Activated naive CD8-positive, alpha-beta T cell treated with anti-CD3 and anti-CD28 coated beads, Interleukin-2, amount 10 ng/mL, durations not matched to agents 7 days and 5 days (primary cell): ENCODE results near the gene GART. TPM values are rescaled to one million over a fixed set of nuclear protein-coding genes. Genes with fewer than 3 reads are reported as not detected.
"Not testable (repeated sequence)": the region's sequence is repeated elsewhere in the genome, so short reads cannot be mapped to it uniquely, and the experiment has no call there.

Source experiments
- ATAC-seq: fragments of 150-1000 bp; cut with Tn5 transposase; one replicate; pipeline ENCODE4 v1.10.0; 2021; ENCODE audit warnings: low read depth, moderate library complexity
- POLR2A ChIA-PET: fragments of 350-600 bp; sonication (Branson Sonifier 250); formaldehyde crosslinking; loops from one replicate; lab custom pipeline; 2021; ENCODE audit warnings: antibody characterized with exemption; lab: Charles Lee
- DNase-seq: peaks from one replicate; pipeline ENCODE4 v3.0.0; 2021
- H3K27ac Mint-ChIP-seq: one replicate; pipeline ENCODE4 v1.8.0; 2022; ENCODE audit warnings: mild to moderate bottlenecking, mixed read lengths
- H3K27me3 Mint-ChIP-seq: one replicate; pipeline ENCODE4 v1.8.0; 2022; ENCODE audit warnings: mild to moderate bottlenecking, moderate library complexity, mixed read lengths
- H3K36me3 Mint-ChIP-seq: one replicate; pipeline ENCODE4 v1.8.0; 2021; ENCODE audit warnings: mild to moderate bottlenecking, mixed read lengths
- H3K4me1 Mint-ChIP-seq: one replicate; pipeline ENCODE4 v1.8.0; 2021; ENCODE audit warnings: mixed read lengths
- H3K4me3 Mint-ChIP-seq: one replicate; pipeline ENCODE4 v1.8.0; 2022; ENCODE audit warnings: mild to moderate bottlenecking, moderate library complexity, mixed read lengths
- H3K9me3 Mint-ChIP-seq: one replicate; pipeline ENCODE4 v1.8.0; 2021; ENCODE audit warnings: mixed read lengths
- total RNA-seq, 2 experiments: library from RNA; stranded (reverse); gene quantifications; one replicate each; pipeline ENCODE4 v1.2.3, GENCODE V29; 2021

The GART gene
- total RNA-seq, 2 experiments from 2014 or later: 102 to 117 TPM

DNA sequence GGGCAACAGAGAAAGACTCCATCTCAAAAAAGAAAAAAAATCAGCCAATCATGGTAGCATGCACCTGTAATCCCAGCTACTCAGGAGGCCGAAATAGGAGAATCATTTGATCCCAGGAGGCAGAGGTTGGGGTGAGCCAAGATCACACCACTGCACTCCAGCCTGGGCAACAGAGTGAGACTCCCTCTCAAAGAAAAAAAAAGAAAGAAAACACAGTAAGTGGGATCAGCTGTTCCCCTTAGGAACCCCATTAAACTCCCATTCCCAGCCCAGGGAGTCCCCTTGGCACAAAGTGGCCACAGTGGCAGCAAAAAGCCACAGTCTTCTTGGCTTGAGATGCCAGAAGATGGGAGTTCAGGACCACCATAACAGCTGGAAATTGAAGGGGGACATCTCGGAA, 71.2 kb downstream of the GART start:
- POLR2A ChIA-PET: interaction anchor here (1.0 kb wide), 1 partner anchor 9 kb away, joined by 3 read pairs; the partner anchor contains the start of gene TMEM50B
- ATAC-seq (no peak), DNase-seq (no peak)
- Mint-ChIP-seq H3K4me3 (no peak overlapping the region), H3K9me3 (no peaks in the 10 kb centered on the region), H3K36me3 (peaks cover 4% of the 10 kb centered on the region), H3K27me3 (no peaks in the 10 kb centered on the region), H3K27ac (no peak overlapping the region), H3K4me1 (no peaks in the 10 kb centered on the region)

DNA sequence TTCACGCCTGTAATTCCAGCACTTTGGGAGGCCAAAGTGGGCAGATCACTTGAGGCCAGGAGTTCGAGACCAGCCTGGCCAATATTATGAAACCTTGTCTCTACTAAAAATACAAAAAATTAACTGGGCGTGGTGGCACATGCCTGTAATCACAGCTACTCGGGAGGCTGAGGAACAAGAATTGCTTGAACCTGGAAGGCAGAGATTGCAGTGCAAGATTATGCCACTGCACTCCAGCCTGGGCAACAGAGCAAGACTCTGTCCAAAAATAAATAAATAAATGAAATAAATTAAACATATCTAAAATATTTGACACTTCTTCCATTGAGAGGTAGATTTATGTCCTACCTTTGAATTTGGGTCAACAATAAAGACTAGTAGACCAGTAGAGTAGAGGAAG, 72.7 kb downstream of the GART start:
- POLR2A ChIA-PET: interaction anchor here (0.6 kb wide), 1 partner anchor 1183 kb away, joined by 5 read pairs; no protein-coding TSS in a partner anchor
- H3K27me3 Mint-ChIP-seq, H3K4me3 Mint-ChIP-seq, H3K27ac Mint-ChIP-seq, DNase-seq, H3K9me3 Mint-ChIP-seq, ATAC-seq, H3K36me3 Mint-ChIP-seq, H3K4me1 Mint-ChIP-seq: not testable (repeated sequence)

DNA sequence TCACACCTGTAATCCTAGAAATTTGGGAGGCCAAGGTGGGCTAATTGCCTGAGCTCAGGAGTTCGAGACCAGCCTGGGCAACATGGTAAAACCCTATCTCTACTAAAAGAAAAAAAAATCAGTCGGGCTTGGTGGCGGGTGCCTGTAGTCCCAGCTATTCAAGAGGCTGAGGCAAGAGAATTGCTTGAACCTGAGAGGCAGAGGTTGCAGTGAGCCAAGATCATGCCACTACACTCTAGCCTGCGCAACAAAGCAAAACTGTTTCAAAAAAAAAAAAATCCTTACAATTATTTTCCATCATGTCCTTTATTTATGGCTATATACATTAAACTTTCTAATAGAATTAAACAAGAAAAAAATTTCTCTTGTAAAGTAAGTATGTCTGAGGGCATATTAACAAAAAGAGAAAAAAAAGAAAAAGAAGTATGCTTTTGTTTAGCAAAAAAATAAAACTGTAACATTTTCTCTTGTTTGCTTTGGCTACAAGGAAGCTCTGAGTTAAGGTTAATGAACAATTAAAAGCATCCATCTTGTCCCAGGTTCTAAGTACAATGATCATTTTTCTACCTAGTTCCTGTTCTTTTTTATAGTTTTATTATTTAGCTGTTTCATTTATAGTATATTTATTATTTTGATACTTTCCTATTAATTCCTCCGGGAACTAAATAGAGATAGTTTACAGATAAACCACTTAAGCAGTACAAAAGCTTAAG, 80.2 kb downstream of the GART start:
- no peaks in the 10 kb centered on the region for H3K9me3 Mint-ChIP-seq
- H3K36me3 Mint-ChIP-seq: peaks cover 8% of the 10 kb centered on the region
- H3K27me3 Mint-ChIP-seq: no peaks in the 10 kb centered on the region
- POLR2A ChIA-PET: interaction anchor here (0.6 to 0.7 kb wide), 2 partner anchors 100 to 1183 kb away, joined by 6 to 8 read pairs; partner anchors contain the start of gene MIS18A
- H3K27ac Mint-ChIP-seq: no peak overlapping the region
- DNase-seq (no peak), ATAC-seq (no peak)
- no peaks in the 10 kb centered on the region for H3K4me1 Mint-ChIP-seq
- H3K4me3 Mint-ChIP-seq: no peak overlapping the region

DNA sequence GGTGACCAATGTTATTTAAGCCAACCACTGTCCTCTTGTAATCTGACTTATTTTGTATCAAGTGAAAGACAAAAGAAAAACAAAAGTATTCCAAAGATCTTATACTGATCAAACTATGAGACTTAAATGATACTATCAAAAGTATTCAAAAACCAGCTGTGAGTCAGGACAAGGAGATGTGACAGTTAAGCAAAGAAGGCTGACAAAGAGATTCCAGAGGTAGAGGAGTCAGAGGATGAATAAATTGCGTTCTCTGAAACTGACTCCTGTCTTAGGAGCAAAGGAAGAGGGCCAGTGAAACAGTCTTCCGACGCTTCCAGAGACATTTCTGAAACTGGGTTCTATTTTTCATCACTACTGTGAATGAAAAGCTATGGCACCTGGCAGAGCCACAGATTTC, 83.1 kb downstream of the GART start:
- POLR2A ChIA-PET: no interaction called here
- ATAC-seq: no peak
- Mint-ChIP-seq H3K4me3 (no peak overlapping the region), H3K27ac (no peak overlapping the region), H3K27me3 (no peaks in the 10 kb centered on the region), H3K36me3 (peaks cover 8% of the 10 kb centered on the region), H3K9me3 (no peaks in the 10 kb centered on the region), H3K4me1 (no peaks in the 10 kb centered on the region)
- no peak for DNase-seq

DNA sequence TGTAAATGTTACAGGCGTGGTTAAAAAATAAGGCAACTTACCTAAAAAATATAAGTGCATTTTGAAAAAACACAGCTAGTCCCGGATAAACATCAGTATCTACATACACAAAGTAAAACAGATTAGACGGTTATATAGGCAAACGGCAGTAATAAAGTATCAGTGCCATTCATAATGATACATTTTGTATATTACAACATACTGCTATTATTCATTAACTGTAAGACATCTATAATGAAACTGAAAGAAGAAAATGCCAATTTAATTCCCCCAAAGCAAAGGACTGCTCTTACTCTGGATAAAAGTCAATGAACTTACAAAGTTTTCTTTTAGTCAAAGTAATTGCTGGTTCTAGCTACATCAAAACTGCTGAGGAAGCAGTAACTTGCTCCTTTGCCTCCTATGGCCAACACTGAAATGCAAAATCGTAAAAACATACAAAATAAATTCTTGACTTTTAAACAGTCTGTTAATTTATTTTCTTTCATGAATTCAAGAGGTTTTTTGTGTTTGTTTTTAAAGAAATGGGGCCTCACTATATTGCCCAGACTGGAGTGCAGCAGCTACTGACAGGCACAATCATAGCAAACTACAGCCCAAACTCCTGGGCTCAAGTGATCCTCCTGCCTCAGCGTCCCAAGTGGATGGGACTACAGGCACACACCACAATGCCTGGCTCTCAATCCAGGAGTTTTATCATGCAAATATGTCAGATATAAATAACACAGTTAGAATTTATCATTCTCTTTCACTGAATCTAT, 86.1 kb downstream of the GART start:
- Mint-ChIP-seq H3K27ac (no peak overlapping the region), H3K36me3 (peaks cover 18% of the 10 kb centered on the region), H3K9me3 (no peaks in the 10 kb centered on the region), H3K4me3 (no peak overlapping the region), H3K27me3 (no peaks in the 10 kb centered on the region), H3K4me1 (peaks cover 3% of the 10 kb centered on the region)
- DNase-seq (no peak), ATAC-seq (no peak)
- POLR2A ChIA-PET: no interaction called here

Other genes with a start within 250 kb of the GART start
- gene IFNAR1, start 217.1 kb downstream of the GART start, total RNA-seq: 10 to 100 TPM; 35.7 to 36.3 TPM
- 10 to 100 TPM; 17.8 to 18.8 TPM for gene IFNGR2, start 138.7 kb downstream of the GART start, total RNA-seq
- gene TMEM50B, start 62.1 kb downstream of the GART start, total RNA-seq: 10 to 100 TPM; 72.6 to 80.3 TPM
- 1 to 10 TPM; 1.2 to 1.5 TPM for gene DNAJC28, start 50.4 kb downstream of the GART start, total RNA-seq
- gene SON, start 921 bp upstream of the GART start, total RNA-seq: 100 to 1,000 TPM; 357 to 376 TPM
- gene DONSON, start 46.6 kb upstream of the GART start, total RNA-seq: 10 to 100 TPM; 29.0 to 33.6 TPM
- 10 to 100 TPM; 39.2 to 45.7 TPM for gene CRYZL1, start 99.6 kb upstream of the GART start, total RNA-seq
- 1 to 10 TPM; 2.3 to 4.6 TPM for gene ITSN1, start 100.4 kb upstream of the GART start, total RNA-seq